ENCODE data around the gene SCYL2.

DNA sequence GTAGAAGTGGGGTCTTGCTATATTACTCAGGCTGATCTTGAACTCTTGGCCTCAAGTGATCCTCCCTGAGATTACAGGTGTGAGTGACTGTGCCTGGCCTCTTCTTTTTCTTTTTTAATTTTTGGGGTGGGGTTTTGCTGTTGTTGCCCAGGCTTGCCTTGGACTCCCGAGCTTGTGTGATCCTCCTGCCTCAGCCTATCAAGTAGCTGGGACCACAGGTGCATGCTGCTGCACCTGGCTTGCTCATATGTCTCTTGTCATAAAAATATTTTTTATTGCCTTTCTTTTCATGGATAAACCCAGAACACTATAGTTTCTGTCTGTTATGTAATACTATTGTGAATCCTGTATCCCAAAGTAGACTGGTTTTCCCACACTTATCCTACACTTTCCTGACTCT, 26.0 kb downstream of the SCYL2 start:
- TF ChIP-seq POLR2A (IDR thresholded peaks at IDR 0.05), result no peak
- TF ChIP-seq, protein P1, sequence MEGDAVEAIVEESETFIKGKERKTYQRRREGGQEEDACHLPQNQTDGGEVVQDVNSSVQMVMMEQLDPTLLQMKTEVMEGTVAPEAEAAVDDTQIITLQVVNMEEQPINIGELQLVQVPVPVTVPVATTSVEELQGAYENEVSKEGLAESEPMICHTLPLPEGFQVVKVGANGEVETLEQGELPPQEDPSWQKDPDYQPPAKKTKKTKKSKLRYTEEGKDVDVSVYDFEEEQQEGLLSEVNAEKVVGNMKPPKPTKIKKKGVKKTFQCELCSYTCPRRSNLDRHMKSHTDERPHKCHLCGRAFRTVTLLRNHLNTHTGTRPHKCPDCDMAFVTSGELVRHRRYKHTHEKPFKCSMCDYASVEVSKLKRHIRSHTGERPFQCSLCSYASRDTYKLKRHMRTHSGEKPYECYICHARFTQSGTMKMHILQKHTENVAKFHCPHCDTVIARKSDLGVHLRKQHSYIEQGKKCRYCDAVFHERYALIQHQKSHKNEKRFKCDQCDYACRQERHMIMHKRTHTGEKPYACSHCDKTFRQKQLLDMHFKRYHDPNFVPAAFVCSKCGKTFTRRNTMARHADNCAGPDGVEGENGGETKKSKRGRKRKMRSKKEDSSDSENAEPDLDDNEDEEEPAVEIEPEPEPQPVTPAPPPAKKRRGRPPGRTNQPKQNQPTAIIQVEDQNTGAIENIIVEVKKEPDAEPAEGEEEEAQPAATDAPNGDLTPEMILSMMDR (IDR thresholded peaks at IDR 0.05), result no peak

All from thyroid gland (tissue), 4 donors.